H1 (cell line): ENCODE data around the gene TBC1D9B. TPM values are rescaled to one million over a fixed set of nuclear protein-coding genes. Genes with fewer than 3 reads are reported as not detected.

ENCODE experiments used
- CTCF ChIA-PET: fragments of 300-600 bp; sonication (Branson Sonifier 250); formaldehyde crosslinking; loops from one replicate; lab custom pipeline; 2021; ENCODE audit not compliant: partially characterized antibody; lab: Charles Lee
- POLR2A ChIA-PET: fragments of 300-600 bp; sonication (Branson Sonifier 250); formaldehyde crosslinking; loops from one replicate; lab custom pipeline; 2021; ENCODE audit warnings: inconsistent platforms; ENCODE audit not compliant: partially characterized antibody; lab: Charles Lee
- DNase-seq, 2 experiments: peaks; one replicate each; pipeline versions ENCODE4 v3.0.0 to v3.0.0-alpha.2; 2010 to 2022; ENCODE audit warnings: low spot score in 2 of 2, low read depth in 1 of 2, mixed read lengths in 1 of 2
- FAIRE-seq: peaks from 2 replicates; lab custom pipeline; 2011; peaks lifted over from hg19 to GRCh38; lab: Jason Lieb, UNC
- H2AFZ ChIP-seq: 2 replicates; pipeline ENCODE4 v1.8.1; 2012; ENCODE audit warnings: low read length, inconsistent platforms
- H2AK5ac ChIP-seq: 2 replicates; pipeline ENCODE4 v1.6.1; 2013; ENCODE audit warnings: low read depth, low read length
- H2BK120ac ChIP-seq: replicated peaks from 2 replicates; pipeline ENCODE3; 2013; ENCODE audit warnings: low read depth, low read length, inconsistent platforms
- H2BK12ac ChIP-seq: 2 replicates; pipeline ENCODE4 v1.6.1; 2013; ENCODE audit warnings: low read depth, low read length
- H2BK15ac ChIP-seq: 2 replicates; pipeline ENCODE4 v1.6.1; 2013; ENCODE audit warnings: low read length
- H2BK20ac ChIP-seq: 2 replicates; pipeline ENCODE4 v1.6.1; 2013; ENCODE audit warnings: low read length
- H2BK5ac ChIP-seq: 2 replicates; pipeline ENCODE4 v1.6.1; 2013; ENCODE audit warnings: low read depth, low read length
- H3K14ac ChIP-seq: 2 replicates; pipeline ENCODE4 v1.6.1; 2013; ENCODE audit warnings: inconsistent platforms; ENCODE audit not compliant: insufficient read length
- H3K18ac ChIP-seq: 2 replicates; pipeline ENCODE4 v1.6.1; 2013; ENCODE audit warnings: low read length; ENCODE audit errors: extremely low read depth
- H3K23ac ChIP-seq: 2 replicates; pipeline ENCODE4 v1.6.1; 2013; ENCODE audit warnings: inconsistent platforms; ENCODE audit not compliant: insufficient read length
- H3K23me2 ChIP-seq: 2 replicates; pipeline ENCODE4 v1.6.1; 2013; ENCODE audit warnings: low read depth, low read length
- H3K27ac ChIP-seq: 2 replicates; pipeline ENCODE4 v1.6.1; 2011; ENCODE audit warnings: low read depth, low read length, inconsistent platforms
- H3K27me3 ChIP-seq, 4 experiments: replicated peaks in 1 of 4; 1 replicate in 1 of 4; 2 replicates in 3 of 4; pipeline versions ENCODE4 v1.6.1 to v1.8.1; 2011 to 2013; ENCODE audit warnings: low read length in 3 of 4, mild to moderate bottlenecking in 3 of 4, inconsistent platforms in 2 of 4, mixed read lengths in 2 of 4, moderate library complexity in 1 of 4; ENCODE audit not compliant: control insufficient read depth in 3 of 4, insufficient read depth in 3 of 4; ENCODE audit errors: extremely low read depth in 1 of 4
- H3K36me3 ChIP-seq, 4 experiments: 2 replicates each; pipeline versions ENCODE4 v1.6.1 to v1.8.1; 2011 to 2013; ENCODE audit warnings: mild to moderate bottlenecking in 4 of 4, low read length in 3 of 4, moderate library complexity in 2 of 4, control low read depth in 1 of 4, inconsistent platforms in 1 of 4; ENCODE audit not compliant: insufficient read depth in 4 of 4, control insufficient read depth in 2 of 4
- H3K4ac ChIP-seq: replicated peaks from 2 replicates; pipeline ENCODE3; 2013; ENCODE audit warnings: low read length, low read depth, mixed read lengths, inconsistent platforms; ENCODE audit not compliant: insufficient read length
- H3K4me1 ChIP-seq, 4 experiments: replicated peaks in 1 of 4; 1 replicate in 1 of 4; 2 replicates in 3 of 4; pipeline versions ENCODE4 v1.6.1 to v1.8.1; 2011 to 2013; ENCODE audit warnings: low read length in 3 of 4, inconsistent platforms in 2 of 4, mixed read lengths in 1 of 4; ENCODE audit not compliant: insufficient read depth in 4 of 4, control insufficient read depth in 3 of 4
- H3K4me2 ChIP-seq, 2 experiments: 2 replicates each; pipeline versions ENCODE4 v1.6.1 to v1.8.1; 2011 to 2013; ENCODE audit warnings: low read depth in 2 of 2, low read length in 2 of 2, control low read depth in 1 of 2, inconsistent platforms in 1 of 2, mild to moderate bottlenecking in 1 of 2; ENCODE audit not compliant: insufficient read depth in 1 of 2
- H3K4me3 ChIP-seq, 4 experiments: fragments of 200-600, 300-600 bp in 1 of 4; sonication (generic), shearing (Covaris generic), sonication (Bioruptor Twin) in 1 of 4; 2 replicates each; pipeline versions ENCODE4 v1.5.1 to v1.8.1; 2011 to 2016; ENCODE audit warnings: low read length in 4 of 4, low read depth in 3 of 4, control low read depth in 2 of 4, inconsistent platforms in 2 of 4, mild to moderate bottlenecking in 2 of 4, mixed read lengths in 1 of 4, moderate library complexity in 1 of 4; ENCODE audit not compliant: insufficient read depth in 2 of 4; ENCODE audit errors: extremely low read depth in 1 of 4
- H3K56ac ChIP-seq: replicated peaks from 2 replicates; pipeline ENCODE3; 2013; ENCODE audit warnings: low read depth, mild to moderate bottlenecking, mixed read lengths, low read length, inconsistent platforms; ENCODE audit not compliant: insufficient read length
- H3K79me1 ChIP-seq: 2 replicates; pipeline ENCODE4 v1.6.1; 2013; ENCODE audit warnings: low read depth, low read length, control low read depth
- H3K79me2 ChIP-seq, 2 experiments: 2 replicates each; pipeline versions ENCODE4 v1.6.1 to v1.8.1; 2012 to 2013; ENCODE audit warnings: low read length in 2 of 2, mild to moderate bottlenecking in 2 of 2, inconsistent platforms in 1 of 2; ENCODE audit not compliant: insufficient read depth in 2 of 2, control insufficient read depth in 1 of 2
- H3K9ac ChIP-seq, 4 experiments: replicated peaks in 1 of 4; 1 replicate in 1 of 4; 2 replicates in 3 of 4; pipeline versions ENCODE4 v1.6.1 to v1.8.1; 2011 to 2013; ENCODE audit warnings: low read depth in 3 of 4, low read length in 3 of 4, control low read depth in 2 of 4, mild to moderate bottlenecking in 2 of 4, moderate library complexity in 2 of 4, inconsistent platforms in 1 of 4; ENCODE audit errors: extremely low read depth in 1 of 4
- H3K9me3 ChIP-seq, 2 experiments: 2 replicates each; pipeline versions ENCODE4 v1.6.1 to v1.8.1; 2012 to 2013; ENCODE audit warnings: mild to moderate bottlenecking in 2 of 2, moderate library complexity in 2 of 2, control low read depth in 1 of 2, inconsistent platforms in 1 of 2, low read depth in 1 of 2, low read length in 1 of 2, mixed read lengths in 1 of 2; ENCODE audit not compliant: insufficient read depth in 2 of 2
- H4K20me1 ChIP-seq, 2 experiments: replicated peaks in 1 of 2; 2 replicates each; pipeline versions ENCODE3 to v1.8.1; 2011 to 2013; ENCODE audit warnings: inconsistent platforms in 2 of 2, low read length in 2 of 2, mild to moderate bottlenecking in 1 of 2; ENCODE audit not compliant: insufficient read depth in 2 of 2, control insufficient read depth in 1 of 2
- H4K5ac ChIP-seq: 2 replicates; pipeline ENCODE4 v1.6.1; 2013; ENCODE audit warnings: low read length, low read depth, mixed read lengths, inconsistent platforms; ENCODE audit not compliant: insufficient read length
- H4K8ac ChIP-seq: 2 replicates; pipeline ENCODE4 v1.8.0; 2013; ENCODE audit warnings: mild to moderate bottlenecking, moderate library complexity, low read length, inconsistent platforms; ENCODE audit not compliant: insufficient read depth; ENCODE audit errors: extremely low read depth
- H4K91ac ChIP-seq: replicated peaks from 2 replicates; pipeline ENCODE3; 2013; ENCODE audit warnings: low read length, mixed read lengths, inconsistent platforms; ENCODE audit not compliant: insufficient read length
- ASH2L ChIP-seq: fragments of 200-600, 300-600 bp; sonication (generic); IDR thresholded peaks from one replicate; pipeline ENCODE4 v1.7.1; 2017; ENCODE audit warnings: low read length
- CBX5 ChIP-seq: fragments of 300-800, 300-1000 bp; sonication (generic); IDR thresholded peaks from 2 replicates; pipeline ENCODE4 v1.7.1; 2016; ENCODE audit warnings: antibody characterized with exemption, low read length, low read depth
- CBX8 ChIP-seq: fragments of 300-800, 300-1000 bp; sonication (generic); IDR thresholded peaks from 2 replicates; pipeline ENCODE4 v1.7.1; 2016; ENCODE audit warnings: low read depth, low read length, borderline replicate concordance
- FOSL1 ChIP-seq: IDR thresholded peaks from 2 replicates; pipeline ENCODE4 v1.6.1; 2011; ENCODE audit warnings: mild to moderate bottlenecking, low read depth, low read length, moderate library complexity; ENCODE audit not compliant: insufficient read depth
- JUN ChIP-seq: IDR thresholded peaks from 2 replicates; pipeline ENCODE4 v1.6.1; 2011; ENCODE audit warnings: low read depth, mild to moderate bottlenecking, improper control_type of control experiment, low read length
- RAD21 ChIP-seq, 2 experiments: IDR thresholded peaks in 1 of 2; conservative IDR thresholded peaks in 1 of 2; 2 replicates each; pipeline ENCODE4 v1.6.1; 2011; ENCODE audit warnings: low read depth in 2 of 2, low read length in 2 of 2, improper control_type of control experiment in 1 of 2, inconsistent platforms in 1 of 2, mild to moderate bottlenecking in 1 of 2, moderate library complexity in 1 of 2
- SAP30 ChIP-seq: fragments of 300-600 bp; sonication (generic); IDR thresholded peaks from 2 replicates; pipeline ENCODE4 v1.7.1; 2012; ENCODE audit warnings: low read length, moderate library complexity, mild to moderate bottlenecking, inconsistent platforms; ENCODE audit not compliant: insufficient read depth, insufficient replicate concordance
- SP1 ChIP-seq: IDR thresholded peaks from 2 replicates; pipeline ENCODE4 v1.6.1; 2011; ENCODE audit warnings: low read depth, low read length
- WGBS, 2 experiments: shearing (Covaris generic) in 1 of 2; methylation state at CpG; one replicate each; pipeline versions ENCODE4 v1.1.6 to v1.1.7; 2013 to 2015; ENCODE audit warnings: low lambda C conversion rate in 2 of 2, mixed read lengths in 2 of 2, inconsistent platforms in 1 of 2, low coverage in 1 of 2, missing lambda C conversion rate in 1 of 2; ENCODE audit not compliant: insufficient replicate concordance in 2 of 2, insufficient coverage in 1 of 2, insufficient read length in 1 of 2; ENCODE audit errors: extremely low coverage in 1 of 2, missing lambda C conversion rate in 1 of 2; 5-methylcytosine and 5-hydroxymethylcytosine counted together
- polyA plus RNA-seq, 7 experiments: library from polyadenylated mRNA; depleted of rRNA in 3 of 7; stranded (reverse) in 5 of 7; unstranded in 2 of 7; fragments of >200 nt in 5 of 7; fragments of 200-250 nt in 2 of 7; gene quantifications; 1 replicate in 5 of 7; 2 replicates in 1 of 7; 4 replicates in 1 of 7; pipeline versions ENCODE4 v1.2.1 to v1.2.3, GENCODE V29; 2011 to 2013; ENCODE audit warnings: missing spikeins in 2 of 7, mixed read lengths in 2 of 7
- total RNA-seq: library from RNA; stranded (reverse); fragmentation: NEBNext Ultra II Directional; extraction: Animal tissue kit (Norgen Biotek cat#: 25700); gene quantifications from 2 replicates; pipeline ENCODE4 v1.2.1, GENCODE V29; 2021
- TF ChIP-seq, protein P1 (sequence below): IDR thresholded peaks from 2 replicates; pipeline ENCODE4 v1.6.1; 2012; ENCODE audit warnings: inconsistent platforms
- TF ChIP-seq, protein P2 (sequence below), 3 experiments: IDR thresholded peaks; 1 replicate in 2 of 3; 2 replicates in 1 of 3; pipeline versions ENCODE4 v1.5.1 to v1.6.1; 2011; ENCODE audit warnings: low read length in 3 of 3, mild to moderate bottlenecking in 3 of 3, inconsistent platforms in 2 of 3, low read depth in 1 of 3, moderate library complexity in 1 of 3; ENCODE audit not compliant: insufficient read depth in 1 of 3; ENCODE audit errors: control extremely low read depth in 1 of 3

TBC1D9B gene
- total and polyA plus RNA-seq, 2 of the 8 experiments (the other 6 are each of a cell fraction or from before 2014, with no cell fraction given): 33.6 to 57.1 TPM

DNA sequence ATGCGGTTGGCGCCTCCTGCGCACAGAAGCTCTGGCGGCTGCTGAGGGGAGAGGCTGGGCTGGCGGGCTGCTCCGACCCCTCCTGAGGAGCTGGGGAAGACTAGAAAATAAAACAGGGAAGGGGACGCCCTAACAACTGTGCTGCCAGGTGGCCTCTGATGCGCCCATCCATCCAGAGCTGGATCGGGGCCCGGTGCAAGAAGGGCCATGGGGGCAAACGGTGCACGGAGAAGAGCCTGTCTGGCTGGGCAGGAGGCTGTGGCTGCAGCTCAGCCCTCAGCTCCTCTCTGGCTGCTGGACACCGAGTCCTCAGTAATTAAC, 28.0 kb downstream of the TBC1D9B start:
- CTCF ChIA-PET: interaction anchor here (0.7 to 8.0 kb wide), 6 partner anchors 8 to 96 kb away, joined by 3 to 67 read pairs (median 6); no protein-coding TSS in a partner anchor
- no peak overlapping the region for H3K27ac ChIP-seq

More for the DNA sequence above, 28.0 kb downstream of the TBC1D9B start:
- H2BK5ac ChIP-seq: no peak overlapping the region; the same call in 1 of the 2 replicates
- no peak overlapping the region for H4K8ac ChIP-seq
- H3K18ac ChIP-seq: no peak overlapping the region
- H2AFZ ChIP-seq: no peak overlapping the region
- no peak overlapping the region for H3K4ac ChIP-seq
- POLR2A ChIA-PET: interaction anchor here (0.9 to 2.0 kb wide), 4 partner anchors 10 to 27 kb away, joined by 3 to 6 read pairs (median 3); no protein-coding TSS in a partner anchor
- no peak overlapping the region for H3K56ac ChIP-seq
- no peaks in the 10 kb centered on the region for H3K79me2 ChIP-seq
- no peak overlapping the region for H3K23ac ChIP-seq
- H3K27me3 ChIP-seq: no peaks in the 10 kb centered on the region
- no peak for DNase-seq
- H3K14ac ChIP-seq: no peak overlapping the region
- no peak overlapping the region for H2AK5ac ChIP-seq
- peaks cover 0 to 4% of the 10 kb centered on the region in 2 experiments for H4K20me1 ChIP-seq
- no peak overlapping the region for H4K5ac ChIP-seq
- no peak overlapping the region for H4K91ac ChIP-seq
- H3K4me3 ChIP-seq: no peak overlapping the region
- H3K9ac ChIP-seq: no peak overlapping the region
- peaks cover 8 to 16% of the 10 kb centered on the region in 2 experiments for H3K9me3 ChIP-seq
- no peak overlapping the region for H2BK12ac ChIP-seq
- no peak overlapping the region for H2BK20ac ChIP-seq
- no peaks in the 10 kb centered on the region for H3K4me1 ChIP-seq
- 0 out of 2 replicates have a peak, but pooled peaks cover 2% of the 10 kb centered on the region for H3K23me2 ChIP-seq
- H2BK120ac ChIP-seq: no peak overlapping the region
- no peak overlapping the region for H2BK15ac ChIP-seq
- H3K79me1 ChIP-seq: no peaks in the 10 kb centered on the region
- H3K36me3 ChIP-seq: peaks cover 3 to 35% (median 16%) of the 10 kb centered on the region in 4 experiments; a peak in 7 of 8 replicates
- no peak for TF ChIP-seq FOSL1
- TF ChIP-seq CBX8: no peak
- no peak for TF ChIP-seq ASH2L
- TF ChIP-seq, protein P1, sequence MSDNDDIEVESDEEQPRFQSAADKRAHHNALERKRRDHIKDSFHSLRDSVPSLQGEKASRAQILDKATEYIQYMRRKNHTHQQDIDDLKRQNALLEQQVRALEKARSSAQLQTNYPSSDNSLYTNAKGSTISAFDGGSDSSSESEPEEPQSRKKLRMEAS: no peak
- no peak for TF ChIP-seq SP1
- no peak for TF ChIP-seq RAD21 (IDR thresholded peaks at IDR 0.05 in 1 of 2, conservative IDR thresholded peaks at IDR 0.05 in 1 of 2; ENCODE audit: low read depth in 2 of 2, low read length in 2 of 2)
- TF ChIP-seq SAP30: no peak
- TF ChIP-seq JUN: no peak
- TF ChIP-seq CBX5: no peak
- TF ChIP-seq, protein P2, sequence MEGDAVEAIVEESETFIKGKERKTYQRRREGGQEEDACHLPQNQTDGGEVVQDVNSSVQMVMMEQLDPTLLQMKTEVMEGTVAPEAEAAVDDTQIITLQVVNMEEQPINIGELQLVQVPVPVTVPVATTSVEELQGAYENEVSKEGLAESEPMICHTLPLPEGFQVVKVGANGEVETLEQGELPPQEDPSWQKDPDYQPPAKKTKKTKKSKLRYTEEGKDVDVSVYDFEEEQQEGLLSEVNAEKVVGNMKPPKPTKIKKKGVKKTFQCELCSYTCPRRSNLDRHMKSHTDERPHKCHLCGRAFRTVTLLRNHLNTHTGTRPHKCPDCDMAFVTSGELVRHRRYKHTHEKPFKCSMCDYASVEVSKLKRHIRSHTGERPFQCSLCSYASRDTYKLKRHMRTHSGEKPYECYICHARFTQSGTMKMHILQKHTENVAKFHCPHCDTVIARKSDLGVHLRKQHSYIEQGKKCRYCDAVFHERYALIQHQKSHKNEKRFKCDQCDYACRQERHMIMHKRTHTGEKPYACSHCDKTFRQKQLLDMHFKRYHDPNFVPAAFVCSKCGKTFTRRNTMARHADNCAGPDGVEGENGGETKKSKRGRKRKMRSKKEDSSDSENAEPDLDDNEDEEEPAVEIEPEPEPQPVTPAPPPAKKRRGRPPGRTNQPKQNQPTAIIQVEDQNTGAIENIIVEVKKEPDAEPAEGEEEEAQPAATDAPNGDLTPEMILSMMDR (IDR thresholded peaks at IDR 0.05; ENCODE audit: control extremely low read depth in 1 of 3, insufficient read depth in 1 of 3, low read depth in 1 of 3, low read length in 3 of 3): no peak
- no peak overlapping the region for H3K4me2 ChIP-seq
- WGBS, 2 experiments: 97% methylated on average over 12 of the region's 13 CpGs; no CpG with 5 or more reads in 1 of the 2 experiments
- FAIRE-seq: no peak
